Measurements from ENCODE around the gene MNAT1.
A peak's percentile ranks its signal among the peaks of the same experiment; 100 is the strongest.

MNAT1 gene

GRCh38 chr14:60705100-60705499, 29.5 kb upstream of the MNAT1 start:
- no peak for TF ChIP-seq CTCF (IDR thresholded peaks at IDR 0.05; ENCODE audit: low read depth, low read length)
- no peaks in the 10 kb centered on the region for H3K9me3 ChIP-seq

DNA sequence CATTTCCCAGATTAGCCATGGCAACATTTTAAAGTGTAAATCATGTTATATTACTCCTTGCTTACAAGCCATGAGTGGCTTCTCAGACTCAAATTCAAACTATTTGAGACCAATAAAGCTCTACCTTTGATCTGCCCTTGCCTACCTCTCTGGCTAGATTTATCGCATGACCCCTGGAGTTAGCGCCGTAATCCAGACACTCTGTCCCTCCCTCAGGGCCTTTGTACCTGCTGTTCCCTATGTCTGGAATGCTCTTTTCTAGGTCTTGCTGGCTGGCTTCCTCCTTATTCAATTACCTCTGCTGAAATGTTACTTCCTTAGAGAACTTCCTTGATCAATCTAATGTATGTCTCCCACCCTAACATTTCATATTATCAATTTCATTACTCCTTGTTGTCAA, 26.7 kb upstream of the MNAT1 start:
- Histone ChIP-seq H3K9me3 (no peaks in the 10 kb centered on the region), H3K4me1 (no peaks in the 10 kb centered on the region), H3K27me3 (no peaks in the 10 kb centered on the region; the same call in 1 of the 2 replicates), H3K36me3 (no peaks in the 10 kb centered on the region), H3K4me3 (ENCODE audit: low read depth, low read length) (no peak overlapping the region)
- TF ChIP-seq CTCF (IDR thresholded peaks at IDR 0.05; ENCODE audit: low read depth, low read length) = no peak
- DNase-seq = no peak

More at GRCh38 chr14:60705100-60705499, 29.5 kb upstream of the MNAT1 start:
- DNase-seq = no peak
- Histone ChIP-seq H3K4me1 (no peaks in the 10 kb centered on the region), H3K36me3 (no peaks in the 10 kb centered on the region), H3K27me3 (0 out of 2 replicates have a peak, but pooled peaks cover 2% of the 10 kb centered on the region), H3K4me3 (ENCODE audit: low read depth, low read length) (no peak overlapping the region)

DNA sequence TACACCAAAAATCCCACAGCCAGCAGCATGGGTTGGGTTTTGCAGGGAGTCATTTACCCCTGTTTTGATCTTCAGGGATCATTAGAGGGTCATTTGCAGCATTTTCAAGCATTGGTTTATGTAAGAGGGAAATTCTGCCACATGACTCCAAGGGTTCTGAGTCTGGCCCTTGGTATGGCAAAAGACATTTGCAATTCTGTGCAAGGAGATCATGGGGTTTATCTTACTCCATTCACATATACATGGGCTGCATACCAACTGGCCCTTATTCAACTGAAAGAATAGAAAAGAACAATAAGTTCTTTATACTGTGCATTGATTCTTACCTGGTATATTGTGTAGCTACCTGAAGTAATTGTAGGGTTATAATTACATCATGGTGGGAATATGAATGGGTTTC, 24.1 kb upstream of the MNAT1 start:
- Histone ChIP-seq H3K9me3 (no peaks in the 10 kb centered on the region), H3K27me3 (no peaks in the 10 kb centered on the region; the same call in 1 of the 2 replicates), H3K4me1 (no peaks in the 10 kb centered on the region), H3K4me3 (ENCODE audit: low read depth, low read length) (no peak overlapping the region), H3K36me3 (no peaks in the 10 kb centered on the region)
- TF ChIP-seq CTCF (IDR thresholded peaks at IDR 0.05; ENCODE audit: low read depth, low read length) = no peak
- no peak for DNase-seq

GRCh38 chr14:60713513-60713912, 21.0 kb upstream of the MNAT1 start:
- no peak for DNase-seq
- TF ChIP-seq CTCF (IDR thresholded peaks at IDR 0.05; ENCODE audit: low read depth, low read length) = no peak
- H3K4me1 ChIP-seq = no peaks in the 10 kb centered on the region
- no peak overlapping the region for H3K4me3 ChIP-seq (ENCODE audit: low read depth, low read length)
- H3K27me3 ChIP-seq = no peaks in the 10 kb centered on the region; the same call in 1 of the 2 replicates
- H3K36me3 ChIP-seq = no peaks in the 10 kb centered on the region
- H3K9me3 ChIP-seq = no peaks in the 10 kb centered on the region

- Histone ChIP-seq H3K27me3 (peaks cover 26% of the 10 kb centered on the region), H3K4me1 (no peaks in the 10 kb centered on the region), H3K4me3 (ENCODE audit: low read depth, low read length) (no peak overlapping the region), H3K9me3 (no peaks in the 10 kb centered on the region), H3K36me3 (no peaks in the 10 kb centered on the region)
- TF ChIP-seq CTCF (IDR thresholded peaks at IDR 0.05; ENCODE audit: low read depth, low read length) = no peak
- no peak for DNase-seq
Observed at GRCh38 chr14:60720391-60720790, 14.2 kb upstream of the MNAT1 start.

DNA sequence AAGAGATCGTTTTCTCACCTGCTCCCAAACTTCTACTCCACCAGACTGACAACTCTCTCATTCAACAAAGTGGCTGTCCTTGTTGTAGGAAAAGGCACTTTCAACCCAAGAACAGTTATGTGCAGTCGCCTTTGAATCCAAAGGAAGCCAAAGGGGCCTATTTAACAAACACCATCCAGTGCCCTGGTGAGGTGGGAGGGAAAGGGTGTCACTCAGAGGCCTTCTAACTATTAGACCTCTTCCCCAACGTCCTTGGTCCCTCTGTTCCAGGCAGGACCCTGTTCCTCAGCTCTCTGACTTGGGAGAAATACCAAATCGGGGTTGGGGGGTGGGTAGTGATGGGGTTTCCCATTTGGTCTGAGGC, 13.6 kb upstream of the MNAT1 start:
- no peaks in the 10 kb centered on the region for H3K9me3 ChIP-seq
- peak overlapping the region; percentile 87; the same call in 1 of the 2 replicates for H3K4me3 ChIP-seq (ENCODE audit: low read depth, low read length)
- TF ChIP-seq CTCF (IDR thresholded peaks at IDR 0.05; ENCODE audit: low read depth, low read length) = no peak
- peaks cover 26% of the 10 kb centered on the region for H3K27me3 ChIP-seq
- no peaks in the 10 kb centered on the region for H3K36me3 ChIP-seq
- no peaks in the 10 kb centered on the region for H3K4me1 ChIP-seq
- no peak for DNase-seq

All from BE2C (cell line).